ENCODE measurements around the gene CIDEA. TPM values are rescaled to one million over a fixed set of nuclear protein-coding genes. Genes with fewer than 3 reads are reported as not detected.

Gene CIDEA
- total RNA-seq, 2 donors from 2014 or later, result not detected

DNA sequence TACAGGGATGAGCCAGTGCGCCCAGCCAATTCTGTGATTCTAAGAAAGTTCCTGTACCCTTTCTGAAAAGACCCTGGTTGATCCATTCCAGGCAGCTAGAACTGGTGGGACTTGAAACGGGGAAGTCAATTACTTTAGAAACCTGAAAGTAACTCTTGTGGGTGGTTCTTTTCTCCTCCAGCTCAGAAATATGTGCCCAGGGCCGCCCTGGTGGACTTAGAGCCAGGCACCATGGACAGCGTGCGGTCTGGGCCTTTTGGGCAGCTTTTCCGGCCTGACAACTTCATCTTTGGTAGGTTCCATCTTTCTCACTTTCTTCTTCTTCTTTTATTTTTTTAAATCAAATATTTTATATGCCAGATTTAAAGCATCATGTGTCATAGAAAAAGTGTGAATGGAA is 56.6 kb downstream of the CIDEA start:
- Mint-ChIP-seq H3K36me3 (ENCODE audit: low read depth) (peaks cover 45% of the 10 kb centered on the region), H3K27ac (no peak overlapping the region), H3K4me1 (peaks cover 19% of the 10 kb centered on the region), H3K9me3 (peaks cover 17% of the 10 kb centered on the region), H3K27me3 (ENCODE audit: insufficient read depth) (peaks cover 24% of the 10 kb centered on the region), H3K4me3 (no peak overlapping the region)
- TF ChIP-seq, protein P1, sequence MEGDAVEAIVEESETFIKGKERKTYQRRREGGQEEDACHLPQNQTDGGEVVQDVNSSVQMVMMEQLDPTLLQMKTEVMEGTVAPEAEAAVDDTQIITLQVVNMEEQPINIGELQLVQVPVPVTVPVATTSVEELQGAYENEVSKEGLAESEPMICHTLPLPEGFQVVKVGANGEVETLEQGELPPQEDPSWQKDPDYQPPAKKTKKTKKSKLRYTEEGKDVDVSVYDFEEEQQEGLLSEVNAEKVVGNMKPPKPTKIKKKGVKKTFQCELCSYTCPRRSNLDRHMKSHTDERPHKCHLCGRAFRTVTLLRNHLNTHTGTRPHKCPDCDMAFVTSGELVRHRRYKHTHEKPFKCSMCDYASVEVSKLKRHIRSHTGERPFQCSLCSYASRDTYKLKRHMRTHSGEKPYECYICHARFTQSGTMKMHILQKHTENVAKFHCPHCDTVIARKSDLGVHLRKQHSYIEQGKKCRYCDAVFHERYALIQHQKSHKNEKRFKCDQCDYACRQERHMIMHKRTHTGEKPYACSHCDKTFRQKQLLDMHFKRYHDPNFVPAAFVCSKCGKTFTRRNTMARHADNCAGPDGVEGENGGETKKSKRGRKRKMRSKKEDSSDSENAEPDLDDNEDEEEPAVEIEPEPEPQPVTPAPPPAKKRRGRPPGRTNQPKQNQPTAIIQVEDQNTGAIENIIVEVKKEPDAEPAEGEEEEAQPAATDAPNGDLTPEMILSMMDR (conservative IDR thresholded peaks at IDR 0.05), result no peak
- Histone ChIP-seq H3K4me1 (ENCODE audit: control insufficient read depth, insufficient read depth, low read length) (peaks cover 8% of the 10 kb centered on the region), H3K4me3 (ENCODE audit: low read length) (peak overlapping the region; percentile 21), H3K36me3 (ENCODE audit: control insufficient read depth, insufficient read depth, low read length) (peaks cover 61% of the 10 kb centered on the region), H3K27me3 (ENCODE audit: control insufficient read depth, insufficient read depth, low read length, poor library complexity, severe bottlenecking) (peaks cover 18% of the 10 kb centered on the region), H3K9me3 (ENCODE audit: control insufficient read depth, low read length) (peaks cover 25% of the 10 kb centered on the region), H3K9ac (ENCODE audit: extremely low read depth, low read length, poor library complexity, severe bottlenecking) (no peak overlapping the region), H3K27ac (ENCODE audit: low read depth, low read length) (no peak overlapping the region)
- 97 to 100% methylated on average over 1 to 6 of the region's 6 CpGs for WGBS, 2 experiments (ENCODE audit: insufficient coverage in 1 of 2, insufficient read length in 1 of 2)
- no peak for DNase-seq

DNA sequence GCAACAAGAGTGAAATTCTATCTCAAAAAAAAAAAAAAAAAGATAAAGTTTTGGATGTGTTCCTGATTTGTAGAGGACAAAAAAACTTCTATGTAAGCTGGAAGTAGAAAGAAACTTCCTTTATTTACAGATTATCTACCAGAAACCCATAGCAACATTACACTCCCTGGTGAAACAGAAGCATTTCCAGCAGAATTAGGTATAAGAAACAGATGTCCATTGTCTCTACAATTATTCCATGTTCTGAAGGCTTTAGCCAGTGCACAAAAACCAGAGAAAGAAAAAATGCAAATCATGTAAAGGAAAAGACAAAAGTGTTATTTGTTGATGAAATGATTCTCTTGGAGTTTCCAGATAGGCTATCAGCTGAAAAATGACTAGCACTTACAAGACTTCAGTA is 58.8 kb downstream of the CIDEA start:
- Histone ChIP-seq H3K36me3 (ENCODE audit: control insufficient read depth, insufficient read depth, low read length) (peaks cover 82% of the 10 kb centered on the region), H3K9me3 (ENCODE audit: control insufficient read depth, low read length) (peaks cover 25% of the 10 kb centered on the region), H3K27ac (ENCODE audit: low read depth, low read length) (no peak overlapping the region), H3K4me1 (ENCODE audit: control insufficient read depth, insufficient read depth, low read length) (no peaks in the 10 kb centered on the region), H3K27me3 (ENCODE audit: control insufficient read depth, insufficient read depth, low read length, poor library complexity, severe bottlenecking) (no peaks in the 10 kb centered on the region), H3K4me3 (ENCODE audit: low read length) (no peak overlapping the region), H3K9ac (ENCODE audit: extremely low read depth, low read length, poor library complexity, severe bottlenecking) (no peak overlapping the region)
- no peak for DNase-seq
- TF ChIP-seq, protein P1 (conservative IDR thresholded peaks at IDR 0.05), result no peak
- no peak overlapping the region for H3K27ac Mint-ChIP-seq
- H3K4me3 Mint-ChIP-seq, result no peak overlapping the region
- H3K36me3 Mint-ChIP-seq (ENCODE audit: low read depth), result peaks cover 51% of the 10 kb centered on the region
- peaks cover 6% of the 10 kb centered on the region for H3K27me3 Mint-ChIP-seq (ENCODE audit: insufficient read depth)
- H3K9me3 Mint-ChIP-seq, result peaks cover 17% of the 10 kb centered on the region
- H3K4me1 Mint-ChIP-seq, result peaks cover 9% of the 10 kb centered on the region

DNA sequence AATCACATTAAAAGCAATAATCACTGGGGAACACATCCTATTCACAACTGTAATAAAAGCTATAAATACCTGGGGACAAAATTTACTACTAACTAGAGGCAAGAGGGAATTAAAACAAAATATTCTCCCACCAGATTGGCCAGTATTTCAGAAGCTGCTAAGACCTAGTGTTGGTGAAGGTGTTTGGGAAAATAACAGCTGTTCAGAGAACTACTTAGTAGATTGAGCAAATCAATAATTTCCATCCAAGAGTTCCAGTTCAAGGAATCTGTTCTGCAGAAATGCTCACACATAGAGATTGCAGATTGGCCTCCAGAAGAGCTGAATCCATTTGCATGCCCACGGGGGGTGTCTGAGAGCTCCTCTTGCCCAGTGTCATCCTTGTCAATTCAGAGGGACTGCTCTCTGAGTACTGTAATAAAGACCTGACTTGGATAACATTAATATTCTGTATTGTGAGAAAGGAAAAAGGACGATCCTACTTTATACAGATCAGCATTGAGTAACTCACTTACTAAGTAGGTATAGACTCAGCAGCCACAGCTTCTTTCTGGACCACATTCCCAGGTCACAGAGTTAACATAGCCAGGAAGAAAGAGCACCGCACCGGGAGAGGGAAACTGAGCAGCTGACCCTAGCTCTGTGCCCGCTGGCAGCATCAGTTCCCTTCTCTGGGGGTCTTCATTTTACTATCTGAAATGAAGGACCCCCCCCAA is 59.5 kb downstream of the CIDEA start:
- no peak overlapping the region for H3K27ac Mint-ChIP-seq
- H3K27ac ChIP-seq (ENCODE audit: low read depth, low read length), result no peak overlapping the region

More for the DNA sequence above, 59.5 kb downstream of the CIDEA start:
- H3K4me1 ChIP-seq (ENCODE audit: control insufficient read depth, insufficient read depth, low read length), result no peaks in the 10 kb centered on the region
- TF ChIP-seq, protein P1 (conservative IDR thresholded peaks at IDR 0.05), result no peak
- WGBS, 2 experiments (ENCODE audit: insufficient coverage in 1 of 2, insufficient read length in 1 of 2), result 83 to 100% methylated on average over 2 to 5 of the region's 5 CpGs
- H3K4me3 Mint-ChIP-seq, result no peak overlapping the region
- H3K36me3 ChIP-seq (ENCODE audit: control insufficient read depth, insufficient read depth, low read length), result peaks cover 88% of the 10 kb centered on the region
- peaks cover 16% of the 10 kb centered on the region for H3K4me1 Mint-ChIP-seq
- peaks cover 6% of the 10 kb centered on the region for H3K27me3 Mint-ChIP-seq (ENCODE audit: insufficient read depth)
- H3K9ac ChIP-seq (ENCODE audit: extremely low read depth, low read length, poor library complexity, severe bottlenecking), result no peak overlapping the region
- peaks cover 51% of the 10 kb centered on the region for H3K36me3 Mint-ChIP-seq (ENCODE audit: low read depth)
- H3K9me3 Mint-ChIP-seq, result peaks cover 17% of the 10 kb centered on the region
- no peak overlapping the region for H3K4me3 ChIP-seq (ENCODE audit: low read length)
- H3K9me3 ChIP-seq (ENCODE audit: control insufficient read depth, low read length), result peaks cover 25% of the 10 kb centered on the region
- no peaks in the 10 kb centered on the region for H3K27me3 ChIP-seq (ENCODE audit: control insufficient read depth, insufficient read depth, low read length, poor library complexity, severe bottlenecking)
- no peak for DNase-seq

Measured in endodermal cell (in vitro differentiated cells).